SH-SY5Y (cell line): Measurements from ENCODE around the gene KATNB1.

Source experiments
- GATA2 ChIP-seq: IDR thresholded peaks from 2 replicates; pipeline ENCODE4 v1.6.1; 2011; ENCODE audit warnings: mild to moderate bottlenecking, low read depth, low read length
- GATA3 ChIP-seq: IDR thresholded peaks from 2 replicates; pipeline ENCODE4 v1.6.1; 2011; ENCODE audit warnings: low read depth, mild to moderate bottlenecking, low read length, moderate library complexity

DNA sequence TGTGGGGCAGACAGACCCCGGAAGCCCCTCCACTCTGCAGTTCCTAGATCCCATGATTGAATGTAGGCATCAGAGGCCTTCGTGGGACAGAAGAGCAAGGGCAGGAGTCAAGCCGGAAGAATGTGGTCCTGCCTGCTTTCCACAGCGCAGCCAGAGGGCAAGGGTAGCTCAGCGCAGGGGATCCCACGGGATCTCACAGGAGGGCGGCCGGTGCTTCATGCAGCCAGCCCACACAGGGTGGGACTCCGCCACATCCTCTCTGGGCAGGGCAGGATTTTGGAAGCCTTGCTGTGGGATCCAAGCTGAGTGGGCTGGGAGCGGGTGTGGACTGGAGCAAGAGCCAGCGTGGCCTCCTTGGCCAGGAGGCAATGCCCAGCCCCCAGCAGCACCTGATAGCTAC, 13.0 kb downstream of the KATNB1 start:
- TF ChIP-seq GATA2 (no peak), GATA3 (no peak)
